Central memory CD4-positive, alpha-beta T cell (primary cell): Measurements from ENCODE around the gene APOLD1.
"Not testable (repeated sequence)": the region's sequence is repeated elsewhere in the genome, so short reads cannot be mapped to it uniquely, and the experiment has no call there.

ENCODE experiments used
- DNase-seq: peaks from one replicate; pipeline ENCODE4 v3.0.0; 2022

Gene APOLD1

DNA sequence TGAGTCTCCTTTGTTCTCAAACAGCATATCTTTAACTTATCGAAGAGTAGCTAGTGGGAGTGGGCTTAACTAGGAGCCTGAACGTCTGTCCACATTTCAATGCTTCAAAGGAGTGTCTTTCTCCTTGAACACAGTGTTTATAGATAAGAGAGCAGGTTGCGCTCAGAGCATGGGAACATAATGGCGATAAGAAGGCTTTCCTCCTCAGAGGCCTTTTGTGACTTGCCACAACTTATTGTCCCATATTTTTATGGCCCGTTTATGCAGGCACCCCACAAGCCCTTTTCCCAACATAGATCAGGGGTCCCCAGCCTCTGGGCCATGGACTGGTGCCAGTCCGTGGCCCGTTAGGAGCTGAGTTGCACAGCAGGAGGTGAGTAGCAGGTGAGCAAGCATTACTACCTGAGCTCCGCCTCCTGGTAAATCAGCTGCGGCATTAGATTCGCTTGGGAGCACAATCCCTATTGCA lies 25.1 kb downstream of the APOLD1 start:
- no peak for DNase-seq

DNA sequence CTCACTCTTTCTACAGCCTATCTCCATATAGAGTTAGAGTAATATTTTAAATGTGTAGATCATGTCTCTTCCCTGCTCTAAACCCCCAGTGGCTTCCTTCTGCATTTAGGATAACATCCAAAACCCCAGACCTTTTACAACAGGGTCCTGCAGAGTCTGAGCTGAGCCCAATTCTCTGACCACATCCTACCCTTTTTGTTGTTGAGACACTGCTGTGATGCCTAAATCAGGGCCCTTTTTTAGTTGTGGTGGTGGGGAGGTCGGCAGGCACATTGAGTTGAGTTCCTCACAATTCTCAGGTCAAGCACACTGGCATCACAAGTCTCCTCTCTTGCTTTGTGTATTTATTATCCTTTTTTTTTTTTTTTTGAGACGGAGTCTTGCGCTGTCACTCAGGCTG lies 25.9 kb downstream of the APOLD1 start:
- DNase-seq, result no peak

DNA sequence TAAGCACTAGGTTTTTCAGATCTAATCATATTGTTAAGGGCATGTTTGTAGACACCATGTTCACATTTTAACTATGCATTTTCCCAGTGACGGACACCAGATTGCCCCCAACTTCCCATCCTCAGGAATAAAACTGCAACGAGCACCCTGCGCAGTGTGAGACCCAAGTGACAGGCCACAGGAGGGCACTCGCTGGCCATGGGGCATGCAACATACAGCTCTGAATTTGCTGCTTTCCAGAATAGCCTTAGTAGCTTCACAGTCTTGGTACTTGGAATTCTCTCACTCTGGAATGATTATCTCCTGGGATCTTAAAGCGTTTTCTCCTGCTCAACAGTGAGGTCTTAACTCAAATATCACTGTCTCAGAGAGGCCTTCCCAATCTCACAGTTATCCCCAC lies 26.7 kb downstream of the APOLD1 start:
- no peak for DNase-seq

DNA sequence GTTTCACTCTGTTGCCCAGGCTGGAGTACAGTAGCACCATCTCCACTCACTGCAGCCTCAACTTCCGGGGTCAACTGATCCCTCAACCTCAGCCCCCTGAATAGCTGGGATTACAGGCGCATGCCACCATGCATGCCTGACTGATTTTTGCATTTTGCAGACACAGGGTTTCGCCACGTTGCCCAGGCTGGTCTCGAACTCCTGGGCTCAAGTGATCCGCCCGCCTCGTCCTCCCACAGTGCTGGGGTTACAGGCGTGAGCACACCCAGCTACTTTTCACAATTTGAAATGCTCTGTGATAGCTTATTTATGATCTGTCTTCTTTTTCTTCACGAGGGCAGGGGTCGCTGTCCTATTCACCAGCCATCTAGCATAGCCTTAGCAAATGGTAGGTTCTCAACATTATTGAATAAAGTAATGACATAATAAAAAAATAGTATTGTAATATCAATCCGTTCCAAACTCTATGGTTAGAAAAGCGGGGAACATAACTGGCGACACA lies 27.2 kb downstream of the APOLD1 start:
- DNase-seq, result no peak

DNA sequence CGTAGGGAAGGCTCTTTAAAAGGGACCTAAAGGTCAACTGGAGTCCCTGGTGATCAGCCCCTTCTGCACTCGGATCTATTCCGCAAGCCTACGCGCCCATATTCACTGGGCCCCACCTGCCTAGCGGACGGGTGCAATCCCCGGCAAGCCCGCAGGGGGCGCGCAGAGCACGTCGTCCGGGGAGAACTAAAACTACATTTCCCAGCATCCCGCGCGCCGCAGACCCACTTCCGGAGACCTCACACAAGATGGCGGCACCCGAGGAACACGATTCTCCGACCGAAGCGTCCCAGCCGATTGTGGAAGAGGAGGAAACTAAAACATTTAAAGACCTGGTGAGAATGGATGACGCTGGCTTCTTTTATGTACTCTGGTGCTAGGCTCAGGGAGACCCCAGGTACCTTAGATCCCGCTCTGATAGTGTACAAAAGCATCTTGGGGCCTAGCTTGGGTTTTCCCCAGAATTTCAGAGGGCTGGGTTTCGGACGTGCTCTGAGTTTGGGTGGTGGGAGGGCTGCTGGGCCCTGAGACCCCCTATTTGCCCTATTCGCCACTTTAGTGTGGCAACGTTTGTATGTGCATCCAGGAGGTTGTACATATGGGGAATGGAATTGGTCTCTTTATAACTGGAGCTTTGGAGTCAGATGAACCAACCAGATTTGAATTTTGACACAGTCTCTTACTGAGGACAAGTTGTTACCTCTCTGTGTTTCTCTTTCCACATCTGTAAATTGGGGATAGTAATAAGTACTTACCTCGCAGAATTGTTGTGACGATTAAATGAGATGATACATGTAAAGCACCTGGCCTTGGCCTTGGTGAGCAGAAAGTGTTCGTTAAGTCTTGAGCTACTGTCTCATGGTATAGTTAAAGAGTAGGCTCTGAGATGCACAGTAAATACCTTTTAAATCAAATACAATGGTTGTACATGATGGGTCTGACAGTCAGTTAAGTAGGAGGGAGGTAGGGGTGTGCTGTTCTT lies 28.0 kb downstream of the APOLD1 start, which contains the start of gene DDX47:
DDX47 (plus strand) TSS at position 227 of the 982 bp plus-strand sequence; CDS start at position 249, 22 bp downstream.
- peak; percentile 93 for DNase-seq

DNA sequence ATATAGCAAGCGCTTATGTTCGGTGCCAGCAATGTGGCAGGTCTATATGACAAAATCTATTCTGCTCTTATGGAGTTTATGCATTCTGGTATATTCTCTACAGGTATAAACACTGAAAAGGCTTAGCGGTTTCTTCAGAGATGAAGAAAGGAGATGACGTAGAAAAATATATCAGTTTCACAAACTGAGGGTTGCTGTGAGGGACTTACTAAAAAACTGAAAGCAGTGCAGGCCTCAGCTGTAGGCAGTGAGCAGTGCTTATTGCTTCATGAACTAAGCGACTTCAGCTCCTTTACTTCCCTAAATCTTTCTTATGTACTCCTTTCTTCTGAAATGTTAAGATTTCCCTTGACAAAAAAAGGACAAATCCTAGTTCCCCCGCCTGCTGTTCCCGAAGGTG lies 32.2 kb downstream of the APOLD1 start:
- DNase-seq, result no peak

DNA sequence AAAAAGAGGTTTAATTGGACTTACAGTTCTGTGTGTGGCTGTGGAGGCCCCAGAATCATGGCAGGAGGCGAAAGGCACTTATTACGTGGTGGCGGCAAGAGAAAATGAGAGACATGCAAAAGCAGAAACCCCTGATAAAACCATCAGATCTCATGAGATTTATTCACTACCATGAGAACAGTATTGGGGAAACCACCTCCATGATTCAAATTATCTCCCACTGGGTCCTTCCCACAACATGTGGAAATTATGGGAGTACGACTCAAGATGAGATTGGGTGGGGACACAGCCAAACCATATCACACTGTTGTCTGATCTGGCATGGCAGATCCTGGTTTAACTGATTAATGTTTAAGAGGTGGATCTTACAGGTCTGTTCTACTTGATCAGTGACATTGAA lies 33.2 kb downstream of the APOLD1 start:
- no peak for DNase-seq

DNA sequence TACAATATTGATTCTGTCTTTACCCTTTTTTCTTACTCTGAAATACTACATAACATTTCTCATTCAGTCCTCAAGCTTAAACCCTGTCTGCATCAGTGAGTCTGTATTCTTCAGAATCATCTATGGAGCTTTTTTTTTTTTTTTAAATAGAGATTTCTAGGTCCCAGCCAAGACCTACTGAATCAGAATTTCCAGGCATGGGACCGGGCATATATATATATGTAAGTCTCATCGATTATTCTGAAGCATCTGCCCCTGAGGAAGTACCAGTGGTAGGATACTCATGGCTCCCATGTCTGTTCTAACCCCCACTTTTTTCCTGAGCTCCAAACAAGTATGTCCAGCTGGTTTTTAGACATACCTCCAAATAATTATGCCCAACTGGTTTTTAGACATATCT lies 33.8 kb downstream of the APOLD1 start:
- DNase-seq, result no peak

DNA sequence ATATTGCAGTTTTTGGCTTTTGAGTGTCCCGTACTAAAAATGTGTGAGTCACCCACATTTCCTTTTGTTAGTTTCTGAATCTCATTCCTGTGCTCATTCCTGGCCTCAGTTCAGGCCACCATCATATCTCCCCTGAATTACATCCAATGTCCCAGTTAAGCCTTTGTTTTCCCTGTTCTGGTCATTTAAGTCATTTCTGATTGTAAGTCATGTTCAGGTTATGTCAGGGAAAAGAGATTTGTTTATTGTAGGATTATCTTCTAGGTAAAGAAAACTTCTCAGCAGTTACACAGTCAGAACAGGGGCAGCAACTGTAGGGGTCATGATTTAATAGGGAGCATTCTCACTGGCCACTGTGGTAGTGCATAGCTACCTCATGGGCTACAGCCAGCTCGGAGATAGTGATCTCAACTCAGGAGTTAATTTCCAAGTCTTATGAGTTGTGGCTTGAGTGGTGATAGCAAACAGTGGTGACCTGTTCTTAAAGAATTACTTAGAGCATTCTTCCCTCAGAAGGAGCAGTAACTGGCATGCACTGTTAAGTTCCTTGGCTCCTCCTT lies 34.4 kb downstream of the APOLD1 start:
- DNase-seq, result no peak

DNA sequence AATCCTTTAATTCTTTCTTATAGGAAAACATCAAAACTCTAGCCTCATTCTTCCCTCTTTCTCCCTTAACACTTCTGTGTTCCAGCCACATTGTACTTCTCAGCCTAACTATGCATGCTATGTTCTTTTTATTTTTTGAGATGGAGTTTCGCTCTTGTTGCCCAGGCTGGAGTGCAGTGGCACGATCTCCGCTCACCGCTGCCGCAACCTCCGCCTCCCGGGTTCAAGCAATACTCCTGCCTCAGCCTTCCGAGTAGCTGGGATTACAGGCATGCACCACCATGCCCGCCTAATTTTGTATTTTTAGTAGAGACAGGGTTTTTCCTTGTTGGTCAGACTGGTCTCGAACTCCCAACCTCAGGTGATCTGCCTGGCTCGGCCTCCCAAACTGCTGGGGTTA lies 34.9 kb downstream of the APOLD1 start:
- not testable (repeated sequence) for DNase-seq

DNA sequence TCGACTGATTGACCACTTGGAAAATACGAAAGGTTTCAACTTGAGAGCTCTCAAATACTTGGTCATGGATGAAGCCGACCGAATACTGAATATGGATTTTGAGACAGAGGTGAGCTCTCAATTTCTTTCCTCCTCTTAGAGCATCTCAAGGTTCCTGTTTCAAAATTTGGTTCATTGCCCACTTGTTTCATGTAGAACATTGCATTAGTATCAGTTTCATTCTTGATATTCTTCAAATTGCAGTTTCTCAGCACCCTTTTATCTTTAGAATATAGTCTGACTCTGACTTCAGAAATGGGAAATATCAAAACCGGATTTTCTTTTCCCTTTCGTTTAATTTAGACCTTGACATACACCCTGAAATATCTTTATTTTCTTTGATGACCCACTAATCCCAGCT lies 36.5 kb downstream of the APOLD1 start:
- no peak for DNase-seq

DNA sequence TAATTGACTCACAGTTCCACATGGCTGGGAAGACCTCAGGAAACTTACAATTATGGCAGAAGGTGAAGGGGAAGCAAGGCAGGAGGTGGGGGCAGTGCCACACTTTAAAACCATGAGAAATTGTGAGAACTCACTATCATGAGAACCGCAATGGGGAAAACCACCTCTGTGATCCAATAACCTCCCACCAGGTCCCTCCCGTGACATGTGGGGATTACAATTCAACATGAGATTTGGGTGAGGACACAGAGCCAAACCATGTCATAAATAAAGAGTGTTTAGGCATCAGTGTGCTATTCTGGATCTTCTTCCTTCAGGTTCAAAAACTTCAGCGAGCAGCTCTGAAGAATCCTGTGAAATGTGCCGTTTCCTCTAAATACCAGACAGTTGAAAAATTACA lies 37.4 kb downstream of the APOLD1 start:
- no peak for DNase-seq

DNA sequence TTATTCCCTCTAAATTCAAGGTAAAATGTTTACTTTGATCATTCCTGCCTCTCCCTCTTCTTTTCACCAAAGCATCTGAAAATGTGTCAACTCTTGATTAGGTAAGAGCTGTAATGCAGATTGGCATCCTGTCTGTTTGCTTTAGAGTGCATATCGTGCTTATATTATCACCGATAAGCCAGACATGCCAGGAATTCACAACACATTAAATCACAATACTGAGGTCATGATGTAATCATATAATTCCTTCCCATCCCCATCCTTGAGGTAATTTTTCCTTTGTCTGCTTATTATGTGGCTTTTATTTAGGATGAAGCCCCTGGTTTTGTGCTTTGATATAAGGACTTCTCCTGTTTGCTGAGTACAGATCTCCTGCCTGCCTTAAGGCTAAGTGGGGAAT lies 37.8 kb downstream of the APOLD1 start:
- DNase-seq, result no peak

DNA sequence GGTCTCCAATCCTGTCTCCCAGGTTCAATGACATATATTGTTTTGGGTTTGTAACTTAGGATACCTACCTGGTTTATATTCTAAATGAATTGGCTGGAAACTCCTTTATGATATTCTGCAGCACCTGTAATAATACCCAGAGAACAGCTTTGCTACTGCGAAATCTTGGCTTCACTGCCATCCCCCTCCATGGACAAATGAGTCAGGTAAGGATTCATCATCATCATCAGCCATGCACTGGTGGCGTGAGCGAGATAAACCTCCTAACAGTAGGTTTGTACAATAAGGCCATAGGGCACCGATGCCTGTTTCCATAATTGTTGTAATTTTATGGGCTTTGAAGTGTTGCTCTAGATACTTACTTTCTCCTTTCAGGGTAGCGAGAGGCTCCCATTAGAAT lies 38.4 kb downstream of the APOLD1 start:
- no peak for DNase-seq

DNA sequence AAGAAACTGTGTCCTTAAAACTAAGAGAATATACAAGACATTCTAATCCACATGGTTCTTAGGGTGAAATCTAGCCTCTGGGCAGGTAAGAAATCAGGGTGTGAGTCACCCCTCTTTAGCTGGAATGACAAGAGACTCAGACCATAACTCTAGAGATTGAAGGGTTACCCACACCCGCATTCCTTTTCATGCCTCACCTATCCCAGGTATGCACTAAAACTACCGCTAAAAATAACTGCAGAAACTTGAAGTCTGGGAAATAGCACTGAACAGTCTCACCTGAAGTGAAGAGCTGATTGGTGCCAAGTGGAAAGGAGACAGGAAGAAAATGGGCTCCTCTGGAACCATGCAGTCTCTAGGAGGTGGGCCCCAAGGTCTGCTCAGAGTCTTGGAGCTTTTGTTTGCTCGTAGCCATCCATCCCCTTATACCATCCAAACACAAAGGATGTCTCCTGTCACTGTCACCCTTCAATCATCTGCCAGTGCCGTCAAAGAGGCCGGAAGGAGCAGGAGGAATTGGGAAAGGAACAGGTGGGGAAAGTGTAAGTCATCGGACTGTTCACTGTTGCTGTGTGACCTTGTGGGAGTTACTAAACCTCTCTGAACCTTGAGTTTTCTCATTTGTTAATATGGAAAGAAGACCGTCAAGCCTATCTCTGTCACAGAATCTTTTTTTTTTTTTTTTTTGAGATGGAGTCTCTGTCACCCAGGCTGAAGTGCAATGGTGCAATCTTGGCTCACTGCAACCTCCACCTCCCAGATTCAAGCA lies 50.1 kb downstream of the APOLD1 start:
- no peak for DNase-seq

DNA sequence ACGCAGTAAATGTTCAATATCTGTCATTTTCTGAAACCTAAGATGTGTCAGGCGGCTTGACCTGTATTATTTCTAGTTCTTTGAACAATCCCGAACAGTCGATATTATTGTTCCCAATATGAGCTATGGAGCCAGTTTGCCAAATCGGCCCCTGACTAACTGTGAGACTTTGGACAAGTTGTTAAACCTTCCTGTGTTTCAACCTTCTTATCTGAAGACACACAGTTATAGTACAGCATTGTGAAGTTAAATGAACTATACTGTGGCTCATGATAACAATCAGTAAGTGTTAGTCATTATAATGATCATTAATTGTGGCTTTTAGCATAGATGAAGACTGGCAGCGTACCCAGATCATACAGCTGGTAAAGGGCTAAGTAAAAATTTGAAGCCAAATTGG lies 51.1 kb downstream of the APOLD1 start:
- no peak for DNase-seq

DNA sequence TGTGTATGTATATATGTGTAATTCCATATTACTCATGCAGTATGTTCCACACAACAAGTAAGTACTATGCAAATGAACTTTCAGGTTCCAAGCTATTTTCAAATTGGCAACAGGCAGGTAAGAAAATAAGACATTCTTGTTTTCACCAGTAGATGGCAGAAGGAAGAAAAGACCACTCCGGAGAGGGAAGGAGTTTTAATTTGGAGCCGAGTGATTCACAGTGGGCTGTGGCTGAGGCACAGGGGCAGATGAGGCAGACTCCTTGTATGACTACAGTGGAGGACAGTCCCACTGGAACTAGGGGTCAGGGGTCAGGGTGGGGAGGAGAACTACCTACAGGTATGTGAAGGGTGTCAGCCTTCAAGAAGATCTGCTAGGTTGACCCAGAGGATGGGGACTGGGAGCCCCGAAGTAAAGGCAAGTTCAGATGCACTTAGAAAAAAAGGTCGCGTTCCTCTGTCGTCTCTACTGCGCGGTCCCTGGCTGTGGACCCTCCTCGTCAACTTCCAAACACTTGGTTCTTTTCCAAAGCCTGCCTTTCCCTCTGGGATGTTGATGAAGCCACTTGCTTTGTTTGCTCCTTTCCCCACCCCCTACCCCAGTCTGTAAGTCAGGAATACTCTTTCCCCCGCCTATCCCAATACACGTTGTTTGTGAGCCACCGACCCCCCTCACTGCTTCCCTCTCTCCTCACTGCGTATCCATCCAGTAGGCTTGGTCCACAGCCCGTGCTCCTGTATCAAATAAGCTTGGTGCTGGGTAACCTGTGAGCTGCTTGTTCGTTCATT lies 51.8 kb downstream of the APOLD1 start:
- DNase-seq, result peak; percentile 39

DNA sequence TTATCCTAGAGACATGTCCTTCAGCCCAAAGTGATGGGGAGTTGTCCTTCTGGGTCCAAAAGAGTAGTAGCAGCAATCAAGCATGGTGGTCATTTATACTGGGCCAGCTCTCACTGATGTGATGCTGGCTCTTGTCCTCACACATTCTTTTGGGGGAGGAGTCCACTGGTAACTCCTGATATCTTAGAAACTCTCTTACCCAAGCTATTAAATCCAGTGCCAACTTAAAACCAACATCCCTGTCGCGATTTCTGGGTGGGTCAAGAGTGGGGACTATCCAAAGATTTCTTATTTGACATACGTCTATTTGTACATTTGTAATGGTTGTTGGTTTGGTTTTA lies 52.3 kb downstream of the APOLD1 start:
- DNase-seq, result no peak

DNA sequence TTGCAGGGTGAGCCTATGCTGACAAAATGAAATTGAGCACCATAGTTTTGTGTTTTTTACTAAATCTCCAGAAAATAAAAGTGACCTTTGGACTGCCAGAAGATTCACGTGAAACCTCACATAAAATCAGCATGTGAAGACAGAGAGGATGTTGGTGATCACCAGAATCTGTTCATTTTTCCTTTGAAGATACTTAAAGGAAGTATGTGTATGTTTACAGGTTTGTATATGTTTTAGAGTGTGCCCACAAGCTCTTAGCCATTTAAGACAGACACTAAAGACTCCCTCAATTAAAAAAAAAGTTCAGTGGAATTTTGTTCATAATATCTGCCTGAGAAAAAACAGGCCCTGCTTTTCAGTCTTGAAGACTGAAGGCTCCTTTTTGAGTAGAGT lies 53.5 kb downstream of the APOLD1 start:
- DNase-seq, result peak; percentile 13

DNA sequence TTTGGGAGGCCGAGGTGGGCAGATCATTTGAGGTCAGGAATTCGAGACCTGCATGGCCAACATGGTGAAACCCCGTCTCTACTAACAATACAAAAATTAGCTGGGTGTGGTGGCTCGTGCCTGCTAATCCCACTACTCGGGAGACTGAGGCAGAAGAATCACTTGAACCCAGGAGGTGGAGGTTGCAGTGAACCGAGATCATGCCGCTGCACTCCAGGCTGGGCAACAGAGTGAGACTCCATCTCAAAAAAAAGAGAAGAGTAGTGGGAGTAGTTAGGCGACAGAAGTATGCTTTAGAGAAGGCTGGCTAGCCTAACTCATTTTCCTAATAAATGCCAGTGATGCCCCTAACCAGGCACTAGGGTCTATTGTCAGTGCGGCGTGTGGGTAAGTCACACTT lies 54.0 kb downstream of the APOLD1 start:
- not testable (repeated sequence) for DNase-seq

DNA sequence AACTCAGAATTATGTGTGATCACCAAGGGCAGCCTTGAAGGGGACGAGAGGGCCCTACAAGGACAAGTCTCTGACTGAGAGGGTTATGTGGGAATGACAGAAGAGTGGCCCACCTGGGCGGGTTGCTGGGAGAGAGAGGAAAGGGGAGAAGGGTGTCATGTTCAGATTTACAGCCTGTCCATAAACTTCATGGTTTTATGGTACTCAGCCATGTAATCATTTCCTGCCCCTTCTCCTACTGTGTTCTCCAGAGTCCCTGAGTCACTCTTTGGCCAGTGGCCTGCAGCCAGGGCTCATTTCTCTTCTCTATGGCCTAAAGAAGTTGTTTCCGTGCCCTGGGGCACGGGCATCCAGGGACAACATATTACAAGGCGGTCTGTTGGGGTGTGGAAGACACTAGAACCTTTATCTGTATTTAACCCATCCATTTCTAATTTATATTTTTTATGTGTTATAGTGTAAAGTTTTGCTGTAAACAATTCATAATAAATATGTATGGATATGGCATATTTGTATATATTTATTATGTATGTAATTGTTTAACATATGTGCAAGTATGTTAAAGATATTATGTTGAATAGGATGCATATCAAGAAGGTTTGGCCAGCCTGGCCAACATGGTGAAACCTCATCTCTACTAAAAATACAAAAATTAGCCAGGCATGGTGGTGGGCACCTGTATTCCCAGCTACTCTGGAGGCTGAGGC lies 54.6 kb downstream of the APOLD1 start:
- DNase-seq, result no peak

DNA sequence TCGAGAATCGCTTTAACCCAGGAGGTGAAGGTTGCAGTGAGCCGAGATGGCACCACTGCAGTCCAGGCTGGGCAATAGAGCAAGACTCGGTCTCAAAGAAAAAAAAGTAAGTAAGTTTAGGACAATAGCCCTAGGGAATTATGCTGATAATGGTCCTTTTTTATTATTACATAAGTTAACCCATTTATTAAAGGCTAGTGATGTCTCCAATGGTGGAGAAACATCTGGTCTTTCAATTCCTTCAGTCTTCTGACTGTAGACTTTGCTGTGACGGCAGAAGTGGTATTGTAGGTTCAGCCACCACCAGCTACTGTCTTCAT lies 55.1 kb downstream of the APOLD1 start:
- no peak for DNase-seq
